Measurements from ENCODE around the gene WDR18.

WDR18 gene

DNA sequence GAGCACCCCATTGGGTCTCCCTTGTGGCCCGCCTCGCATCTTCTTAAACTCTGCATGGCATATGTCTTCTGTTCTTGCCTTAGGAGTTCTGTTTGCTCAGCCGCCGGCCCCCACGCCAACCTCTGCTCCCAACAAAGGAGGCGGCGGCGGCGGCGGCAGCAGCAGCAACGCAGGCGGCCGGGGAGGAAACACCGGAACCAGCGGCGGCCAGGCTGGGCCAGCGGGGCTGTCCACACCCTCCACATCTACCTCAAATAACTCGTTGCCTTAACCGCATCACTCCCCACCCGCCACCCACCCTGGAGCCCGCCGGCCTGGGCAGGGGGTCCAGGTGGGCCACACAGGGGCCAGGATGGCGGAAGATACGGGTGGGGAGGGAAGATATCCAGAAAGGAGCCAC lies 12.3 kb upstream of the WDR18 start:
- DNase-seq (ENCODE audit: low read depth) = no peak
- TF ChIP-seq MYC (IDR thresholded peaks at IDR 0.05; ENCODE audit: low read depth, low read length) = no peak
- TF ChIP-seq, protein P1, sequence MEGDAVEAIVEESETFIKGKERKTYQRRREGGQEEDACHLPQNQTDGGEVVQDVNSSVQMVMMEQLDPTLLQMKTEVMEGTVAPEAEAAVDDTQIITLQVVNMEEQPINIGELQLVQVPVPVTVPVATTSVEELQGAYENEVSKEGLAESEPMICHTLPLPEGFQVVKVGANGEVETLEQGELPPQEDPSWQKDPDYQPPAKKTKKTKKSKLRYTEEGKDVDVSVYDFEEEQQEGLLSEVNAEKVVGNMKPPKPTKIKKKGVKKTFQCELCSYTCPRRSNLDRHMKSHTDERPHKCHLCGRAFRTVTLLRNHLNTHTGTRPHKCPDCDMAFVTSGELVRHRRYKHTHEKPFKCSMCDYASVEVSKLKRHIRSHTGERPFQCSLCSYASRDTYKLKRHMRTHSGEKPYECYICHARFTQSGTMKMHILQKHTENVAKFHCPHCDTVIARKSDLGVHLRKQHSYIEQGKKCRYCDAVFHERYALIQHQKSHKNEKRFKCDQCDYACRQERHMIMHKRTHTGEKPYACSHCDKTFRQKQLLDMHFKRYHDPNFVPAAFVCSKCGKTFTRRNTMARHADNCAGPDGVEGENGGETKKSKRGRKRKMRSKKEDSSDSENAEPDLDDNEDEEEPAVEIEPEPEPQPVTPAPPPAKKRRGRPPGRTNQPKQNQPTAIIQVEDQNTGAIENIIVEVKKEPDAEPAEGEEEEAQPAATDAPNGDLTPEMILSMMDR (IDR thresholded peaks at IDR 0.05; ENCODE audit: low read depth, low read length) = no peak
- no peak overlapping the region for H3K4me3 ChIP-seq (ENCODE audit: low read depth, low read length)

DNA sequence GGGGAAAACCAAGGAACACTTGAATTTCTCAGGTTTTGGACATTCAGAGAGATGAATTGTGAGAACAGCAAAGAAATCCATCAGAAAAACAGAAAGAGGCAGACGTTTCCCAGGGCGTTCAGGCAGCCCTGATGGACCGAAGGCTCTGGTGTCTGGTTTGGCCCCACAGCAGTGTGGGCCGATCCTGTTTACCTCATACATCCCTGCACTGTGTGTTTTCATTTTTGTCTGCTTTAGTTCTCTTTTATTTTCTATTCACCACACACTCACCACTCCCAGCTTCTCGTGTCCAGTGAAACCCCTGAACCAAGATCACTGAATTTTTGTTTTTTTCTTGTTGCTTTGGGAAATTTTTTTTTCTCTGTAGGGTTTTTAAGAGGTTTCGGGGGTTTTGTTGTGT lies 11.9 kb upstream of the WDR18 start:
- DNase-seq (ENCODE audit: low read depth) = no peak
- H3K4me3 ChIP-seq (ENCODE audit: low read depth, low read length) = no peak overlapping the region

DNA sequence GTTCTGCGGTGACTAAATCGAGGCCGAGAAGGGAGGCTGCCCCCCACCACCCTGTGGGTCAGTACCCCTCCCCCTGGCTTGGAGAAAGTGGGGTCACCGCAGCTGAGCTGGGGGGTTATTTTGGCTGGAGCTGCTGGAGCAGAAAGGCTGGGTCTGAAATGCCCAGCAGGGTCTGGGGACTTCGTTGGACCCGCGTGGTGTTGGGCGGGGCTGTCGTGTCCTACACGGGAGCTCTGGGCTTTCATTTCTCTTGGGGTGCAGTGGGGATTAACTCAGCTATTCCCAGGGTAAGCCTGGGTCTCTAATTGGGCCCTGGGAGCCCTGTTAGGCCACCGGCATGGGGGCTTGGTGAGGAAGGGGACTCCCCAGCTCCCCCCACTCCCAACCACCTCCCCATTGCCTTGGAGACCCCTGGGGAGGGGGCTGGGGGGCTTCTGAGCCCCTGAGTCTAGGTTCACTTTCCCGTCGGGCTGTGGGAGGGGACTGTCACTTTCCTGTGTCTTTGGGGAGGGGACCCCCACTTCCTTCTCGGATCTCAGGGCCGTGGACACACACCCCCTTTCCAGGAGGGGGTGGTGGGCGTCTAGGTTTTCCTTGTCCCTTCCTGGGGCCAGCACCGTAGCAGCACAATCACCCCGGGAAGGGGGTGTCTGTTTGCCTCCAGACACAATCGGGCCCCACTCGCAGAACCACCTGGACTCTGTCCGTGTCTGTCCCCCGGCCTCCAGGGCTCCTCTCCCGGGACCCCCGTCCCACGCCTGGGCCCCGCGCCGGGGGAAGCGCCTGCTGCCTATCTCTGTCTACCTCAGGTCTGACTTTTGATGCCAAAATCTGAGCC lies 10.2 kb upstream of the WDR18 start:
- H3K4me3 ChIP-seq (ENCODE audit: low read depth, low read length) = no peak overlapping the region
- no peak for DNase-seq (ENCODE audit: low read depth)
- TF ChIP-seq, protein P1 (IDR thresholded peaks at IDR 0.05; ENCODE audit: low read depth, low read length) = no peak
- TF ChIP-seq MYC (IDR thresholded peaks at IDR 0.05; ENCODE audit: low read depth, low read length) = no peak
- TF ChIP-seq, protein P2, sequence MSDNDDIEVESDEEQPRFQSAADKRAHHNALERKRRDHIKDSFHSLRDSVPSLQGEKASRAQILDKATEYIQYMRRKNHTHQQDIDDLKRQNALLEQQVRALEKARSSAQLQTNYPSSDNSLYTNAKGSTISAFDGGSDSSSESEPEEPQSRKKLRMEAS (IDR thresholded peaks at IDR 0.05; ENCODE audit: low read depth, low read length) = no peak
- no peak for TF ChIP-seq POLR2A (IDR thresholded peaks at IDR 0.05; ENCODE audit: extremely low read depth, insufficient read length)

More for the DNA sequence above, 11.9 kb upstream of the WDR18 start:
- TF ChIP-seq MYC (IDR thresholded peaks at IDR 0.05; ENCODE audit: low read depth, low read length) = no peak
- TF ChIP-seq POLR2A (IDR thresholded peaks at IDR 0.05; ENCODE audit: extremely low read depth, insufficient read length) = no peak
- TF ChIP-seq, protein P2 (IDR thresholded peaks at IDR 0.05; ENCODE audit: low read depth, low read length) = no peak
- TF ChIP-seq, protein P1 (IDR thresholded peaks at IDR 0.05; ENCODE audit: low read depth, low read length) = no peak

DNA sequence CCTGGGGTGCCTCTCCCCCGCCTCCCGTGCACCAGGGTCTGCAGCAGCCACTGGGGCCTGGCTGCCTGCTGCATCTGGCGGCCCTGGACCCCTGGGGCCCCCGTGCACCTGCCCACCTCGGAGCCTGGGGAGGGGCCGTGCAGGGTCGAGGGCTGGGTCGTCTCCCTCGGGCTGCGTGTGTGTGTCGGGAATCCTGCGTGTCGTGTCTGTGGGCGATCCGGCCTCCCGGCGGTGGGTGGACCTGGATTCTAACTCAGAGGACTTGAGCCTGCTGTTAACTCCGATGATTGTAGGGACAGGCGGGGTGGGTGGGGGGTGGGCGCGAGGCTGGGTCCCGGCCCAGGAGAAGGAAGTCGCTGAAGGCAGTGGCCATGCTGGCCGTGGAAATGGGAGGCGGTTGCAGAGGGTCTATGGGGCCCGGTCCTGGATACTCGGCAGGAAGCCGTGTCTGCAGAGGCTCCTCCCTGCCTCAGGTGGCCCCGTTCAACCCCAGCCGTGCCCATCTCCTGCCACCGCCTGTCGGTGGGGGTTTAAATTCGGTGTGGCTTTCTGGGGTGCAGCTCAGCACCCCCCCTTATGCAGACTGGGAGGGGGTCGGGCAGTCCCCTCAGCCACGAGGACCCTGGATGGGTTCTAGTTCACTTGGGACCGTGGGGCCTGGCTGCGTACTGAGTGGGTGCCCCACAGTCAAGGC lies 9.4 kb upstream of the WDR18 start:
- TF ChIP-seq POLR2A (IDR thresholded peaks at IDR 0.05; ENCODE audit: extremely low read depth, insufficient read length) = no peak
- TF ChIP-seq, protein P2 (IDR thresholded peaks at IDR 0.05; ENCODE audit: low read depth, low read length) = no peak
- no peak for TF ChIP-seq MYC (IDR thresholded peaks at IDR 0.05; ENCODE audit: low read depth, low read length)
- TF ChIP-seq, protein P1 (IDR thresholded peaks at IDR 0.05; ENCODE audit: low read depth, low read length) = no peak
- H3K4me3 ChIP-seq (ENCODE audit: low read depth, low read length) = no peak overlapping the region
- DNase-seq (ENCODE audit: low read depth) = no peak

DNA sequence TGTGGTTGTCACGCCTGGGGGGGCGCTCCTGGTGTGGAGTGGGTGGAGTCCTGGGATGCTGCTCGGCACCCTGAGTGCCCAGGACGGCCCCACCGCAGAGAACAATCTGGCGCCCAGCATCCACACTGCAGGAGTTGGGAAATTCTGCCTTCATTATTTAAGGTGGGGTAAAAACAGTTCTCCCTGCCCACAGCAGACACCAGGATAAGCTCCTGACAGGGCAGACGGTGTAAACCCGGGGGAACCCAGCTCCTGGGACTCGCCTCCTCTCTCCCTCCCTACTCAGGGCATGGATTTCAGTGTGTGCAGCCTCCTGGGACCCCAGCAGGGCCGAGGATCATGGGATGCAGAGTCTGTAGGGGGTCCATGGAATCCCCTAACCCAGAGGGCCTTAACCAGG lies 7.7 kb upstream of the WDR18 start:
- no peak for DNase-seq (ENCODE audit: low read depth)
- H3K4me3 ChIP-seq (ENCODE audit: low read depth, low read length) = no peak overlapping the region
- TF ChIP-seq POLR2A (IDR thresholded peaks at IDR 0.05; ENCODE audit: extremely low read depth, insufficient read length) = no peak

DNA sequence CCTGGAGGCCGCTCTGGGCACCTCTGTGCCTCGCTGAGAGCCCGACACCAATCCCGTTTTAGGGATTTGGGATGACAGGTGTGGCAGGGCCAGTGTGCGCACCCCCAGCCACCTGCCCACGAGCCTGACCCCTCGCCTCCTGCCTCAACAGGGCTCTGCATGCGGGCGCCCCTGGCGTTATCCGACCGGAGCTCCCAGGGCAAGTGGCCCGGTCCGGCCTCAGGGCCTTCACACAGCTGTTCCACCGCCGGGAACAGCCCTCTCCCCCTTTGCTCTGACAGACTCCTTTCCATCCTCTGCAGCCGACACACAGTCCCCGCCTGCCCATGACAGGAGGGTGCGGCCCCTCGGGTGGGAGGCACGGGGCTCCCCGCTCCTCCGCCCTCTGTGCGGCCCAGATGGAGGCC lies 7.1 kb upstream of the WDR18 start:
- TF ChIP-seq POLR2A (IDR thresholded peaks at IDR 0.05; ENCODE audit: extremely low read depth, insufficient read length) = no peak
- TF ChIP-seq MYC (IDR thresholded peaks at IDR 0.05; ENCODE audit: low read depth, low read length) = no peak
- TF ChIP-seq, protein P2 (IDR thresholded peaks at IDR 0.05; ENCODE audit: low read depth, low read length) = no peak
- TF ChIP-seq, protein P1 (IDR thresholded peaks at IDR 0.05; ENCODE audit: low read depth, low read length) = no peak
- no peak overlapping the region for H3K4me3 ChIP-seq (ENCODE audit: low read depth, low read length)
- no peak for DNase-seq (ENCODE audit: low read depth)
